ENCODE results near the gene ZIC4.

The ZIC4 gene

DNA sequence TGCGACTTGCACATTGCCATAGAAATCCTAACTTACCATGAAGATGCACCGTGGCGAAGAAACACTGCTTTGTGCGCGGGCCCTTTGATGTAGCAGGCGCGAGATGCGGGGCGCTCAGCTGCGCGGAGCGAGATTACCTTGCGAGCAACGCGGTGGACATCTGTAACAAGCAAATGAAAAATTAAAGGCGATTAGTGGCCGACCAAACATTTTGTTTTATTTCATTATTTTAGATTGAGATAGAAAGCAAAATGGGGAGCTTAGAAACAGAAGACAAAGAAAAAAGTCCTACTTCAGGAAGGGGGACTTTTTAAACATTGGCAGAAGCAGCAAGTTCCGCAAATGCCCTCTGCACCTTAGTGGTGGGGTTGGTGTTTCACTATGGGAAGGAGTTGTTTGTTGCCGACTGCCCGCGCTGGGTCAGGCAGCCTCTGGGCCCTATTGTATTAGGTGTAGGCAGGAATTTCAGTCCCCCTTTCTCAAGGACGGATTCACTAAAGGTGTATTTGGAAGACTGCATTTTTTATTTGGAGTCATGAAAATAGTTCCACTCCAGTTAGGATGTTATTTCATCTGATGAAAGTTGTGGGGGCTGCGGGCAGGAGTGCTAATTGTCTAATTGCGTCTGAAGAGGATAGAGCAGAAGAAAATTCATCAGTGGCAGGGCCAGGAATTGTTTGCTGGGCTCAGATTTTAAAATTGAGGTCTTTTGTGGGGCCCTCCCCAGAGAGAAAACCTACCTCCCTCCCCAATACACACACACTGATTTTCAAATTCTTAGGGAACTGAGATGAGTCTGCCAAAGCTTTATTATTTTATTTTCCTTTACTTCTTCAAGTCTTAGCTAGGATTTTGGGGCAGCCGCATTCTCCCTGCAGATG is 17.4 kb downstream of the ZIC4 start:
- Histone ChIP-seq H3K27ac (ENCODE audit: insufficient read depth in 1 of 2, low read depth in 1 of 2, low read length in 2 of 2, poor library complexity in 1 of 2, severe bottlenecking in 2 of 2) (no peak overlapping the region), H3K4me1 (ENCODE audit: control extremely low read depth in 1 of 4, control insufficient read depth in 4 of 4, insufficient read depth in 4 of 4, low read length in 3 of 4) (peaks cover 0 to 15% (median 7%) of the 10 kb centered on the region in 4 experiments), H3K36me3 (ENCODE audit: control insufficient read depth in 4 of 4, insufficient read depth in 4 of 4, low read length in 3 of 4) (no peaks in the 10 kb centered on the region), H3K27me3 (replicated peaks in 2 of 5; ENCODE audit: control insufficient read depth in 4 of 5, insufficient read depth in 5 of 5, low read length in 4 of 5) (peaks cover 21 to 100% (median 68%) of the 10 kb centered on the region in 5 experiments), H3K4me3 (ENCODE audit: control insufficient read depth in 1 of 7, extremely low read depth in 1 of 7, insufficient read depth in 4 of 7, low read depth in 2 of 7, low read length in 6 of 7) (no peak overlapping the region), H3K9me3 (ENCODE audit: control extremely low read depth in 1 of 5, control insufficient read depth in 4 of 5, insufficient read depth in 2 of 5, low read depth in 1 of 5, low read length in 4 of 5) (peaks cover 0 to 44% (median 28%) of the 10 kb centered on the region in 5 experiments)
- peak in 1 of 3 donors; percentile 40 for DNase-seq
- ChIA-PET POLR2A (no interaction called here), CTCF (no interaction called here)
- WGBS (ENCODE audit: insufficient coverage) = 12% methylated on average over 23 of the region's 25 CpGs

GRCh38 chr3:147387885-147388699 is 18.3 kb downstream of the ZIC4 start:
- Histone ChIP-seq H3K4me1 (ENCODE audit: control extremely low read depth in 1 of 4, control insufficient read depth in 4 of 4, insufficient read depth in 4 of 4, low read length in 3 of 4) (peaks cover 0 to 8% (median 3%) of the 10 kb centered on the region in 4 experiments), H3K4me3 (ENCODE audit: control insufficient read depth in 1 of 7, extremely low read depth in 1 of 7, insufficient read depth in 4 of 7, low read depth in 2 of 7, low read length in 6 of 7) (no peak overlapping the region), H3K9me3 (ENCODE audit: control extremely low read depth in 1 of 5, control insufficient read depth in 4 of 5, insufficient read depth in 2 of 5, low read depth in 1 of 5, low read length in 4 of 5) (peaks cover 0 to 44% (median 28%) of the 10 kb centered on the region in 5 experiments), H3K27me3 (replicated peaks in 2 of 5; ENCODE audit: control insufficient read depth in 4 of 5, insufficient read depth in 5 of 5, low read length in 4 of 5) (peaks cover 28 to 100% (median 69%) of the 10 kb centered on the region in 5 experiments), H3K27ac (ENCODE audit: insufficient read depth in 1 of 2, low read depth in 1 of 2, low read length in 2 of 2, poor library complexity in 1 of 2, severe bottlenecking in 2 of 2) (no peak overlapping the region), H3K36me3 (ENCODE audit: control insufficient read depth in 4 of 4, insufficient read depth in 4 of 4, low read length in 3 of 4) (no peaks in the 10 kb centered on the region)
- no peak for DNase-seq
- ChIA-PET POLR2A (no interaction called here), CTCF (no interaction called here)
- 6% methylated on average over 11 of the region's 36 CpGs for WGBS (ENCODE audit: insufficient coverage)

GRCh38 chr3:147387291-147387884 is 19.0 kb downstream of the ZIC4 start:
- POLR2A ChIA-PET = no interaction called here
- Histone ChIP-seq H3K9me3 (ENCODE audit: control extremely low read depth in 1 of 5, control insufficient read depth in 4 of 5, insufficient read depth in 2 of 5, low read depth in 1 of 5, low read length in 4 of 5) (peaks cover 0 to 41% (median 28%) of the 10 kb centered on the region in 5 experiments), H3K27me3 (replicated peaks in 2 of 5; ENCODE audit: control insufficient read depth in 4 of 5, insufficient read depth in 5 of 5, low read length in 4 of 5) (peaks cover 31 to 100% (median 65%) of the 10 kb centered on the region in 5 experiments), H3K27ac (ENCODE audit: insufficient read depth in 1 of 2, low read depth in 1 of 2, low read length in 2 of 2, poor library complexity in 1 of 2, severe bottlenecking in 2 of 2) (no peak overlapping the region), H3K4me3 (ENCODE audit: control insufficient read depth in 1 of 7, extremely low read depth in 1 of 7, insufficient read depth in 4 of 7, low read depth in 2 of 7, low read length in 6 of 7) (no peak overlapping the region), H3K36me3 (ENCODE audit: control insufficient read depth in 4 of 4, insufficient read depth in 4 of 4, low read length in 3 of 4) (no peaks in the 10 kb centered on the region), H3K4me1 (ENCODE audit: control extremely low read depth in 1 of 4, control insufficient read depth in 4 of 4, insufficient read depth in 4 of 4, low read length in 3 of 4) (peaks cover 0 to 5% (median 2%) of the 10 kb centered on the region in 4 experiments)
- WGBS (ENCODE audit: insufficient coverage) = 0% methylated on average over 8 of the region's 10 CpGs
- CTCF ChIA-PET = no interaction called here
- no peak for DNase-seq

DNA sequence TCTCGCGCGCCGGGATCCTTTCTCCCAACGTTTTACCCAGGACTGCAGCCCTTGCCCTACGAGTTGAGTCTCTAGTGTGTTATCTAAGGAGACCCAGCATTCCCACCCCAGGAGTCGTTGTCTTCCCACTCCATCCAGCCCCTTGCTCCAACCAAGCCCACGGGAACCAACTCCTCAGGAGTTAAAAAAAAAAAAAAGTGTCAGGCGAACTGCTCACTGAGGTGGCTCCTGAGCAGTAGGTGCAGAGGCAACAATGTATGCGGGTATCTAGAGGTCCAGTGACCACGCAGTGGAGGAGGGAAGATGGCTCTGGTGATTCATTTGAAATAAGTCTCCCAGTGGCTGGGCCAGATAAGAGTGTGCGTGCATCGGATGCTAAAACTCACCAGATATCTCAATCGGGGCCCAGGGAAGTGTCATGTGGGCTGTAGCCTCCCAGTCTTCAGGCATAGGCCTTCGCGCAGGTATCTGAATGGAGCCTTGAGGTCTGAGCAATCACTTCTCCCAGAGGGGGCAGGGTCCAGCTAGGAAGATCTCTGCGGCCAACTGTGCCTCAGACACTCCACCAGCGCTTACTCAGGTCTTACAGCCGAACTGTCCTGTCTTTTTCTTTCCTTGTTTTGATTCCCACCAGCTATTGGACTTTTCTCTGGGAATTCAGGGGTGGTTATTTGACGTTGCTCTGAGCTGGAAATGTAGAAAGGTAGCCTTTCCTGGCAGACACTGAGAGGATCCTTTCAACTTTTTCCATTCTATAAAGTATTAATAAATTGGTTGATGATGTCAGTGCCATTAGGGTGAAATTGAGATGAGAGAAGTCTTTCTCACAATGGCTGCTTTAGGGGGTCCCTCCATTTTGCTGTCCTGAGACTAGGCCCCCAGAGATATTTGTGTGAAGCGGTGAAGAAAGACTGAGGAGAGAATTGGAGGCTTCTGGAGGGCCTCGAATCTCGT is 21.0 kb downstream of the ZIC4 start:
- no peaks in the 10 kb centered on the region for H3K4me1 ChIP-seq (ENCODE audit: control extremely low read depth in 1 of 4, control insufficient read depth in 4 of 4, insufficient read depth in 4 of 4, low read length in 3 of 4)
- no peak overlapping the region for H3K27ac ChIP-seq (ENCODE audit: insufficient read depth in 1 of 2, low read depth in 1 of 2, low read length in 2 of 2, poor library complexity in 1 of 2, severe bottlenecking in 2 of 2)
- no peak overlapping the region for H3K4me3 ChIP-seq (ENCODE audit: control insufficient read depth in 1 of 7, extremely low read depth in 1 of 7, insufficient read depth in 4 of 7, low read depth in 2 of 7, low read length in 6 of 7)
- peaks cover 0 to 24% (median 15%) of the 10 kb centered on the region in 5 experiments for H3K9me3 ChIP-seq (ENCODE audit: control extremely low read depth in 1 of 5, control insufficient read depth in 4 of 5, insufficient read depth in 2 of 5, low read depth in 1 of 5, low read length in 4 of 5)
- no peak for DNase-seq
- CTCF ChIA-PET = no interaction called here
- H3K36me3 ChIP-seq (ENCODE audit: control insufficient read depth in 4 of 4, insufficient read depth in 4 of 4, low read length in 3 of 4) = no peaks in the 10 kb centered on the region
- 11% methylated on average over 19 of the region's 23 CpGs for WGBS (ENCODE audit: insufficient coverage)
- POLR2A ChIA-PET = no interaction called here
- peaks cover 38 to 98% (median 69%) of the 10 kb centered on the region in 5 experiments for H3K27me3 ChIP-seq (replicated peaks in 2 of 5; ENCODE audit: control insufficient read depth in 4 of 5, insufficient read depth in 5 of 5, low read length in 4 of 5)

- Histone ChIP-seq H3K27me3 (replicated peaks in 2 of 5; ENCODE audit: control insufficient read depth in 4 of 5, insufficient read depth in 5 of 5, low read length in 4 of 5) (peaks cover 44 to 98% (median 75%) of the 10 kb centered on the region in 5 experiments), H3K4me1 (ENCODE audit: control extremely low read depth in 1 of 4, control insufficient read depth in 4 of 4, insufficient read depth in 4 of 4, low read length in 3 of 4) (no peaks in the 10 kb centered on the region), H3K27ac (ENCODE audit: insufficient read depth in 1 of 2, low read depth in 1 of 2, low read length in 2 of 2, poor library complexity in 1 of 2, severe bottlenecking in 2 of 2) (no peak overlapping the region), H3K9me3 (ENCODE audit: control extremely low read depth in 1 of 5, control insufficient read depth in 4 of 5, insufficient read depth in 2 of 5, low read depth in 1 of 5, low read length in 4 of 5) (peaks cover 0 to 21% (median 12%) of the 10 kb centered on the region in 5 experiments), H3K4me3 (ENCODE audit: control insufficient read depth in 1 of 7, extremely low read depth in 1 of 7, insufficient read depth in 4 of 7, low read depth in 2 of 7, low read length in 6 of 7) (no peak overlapping the region), H3K36me3 (ENCODE audit: control insufficient read depth in 4 of 4, insufficient read depth in 4 of 4, low read length in 3 of 4) (no peaks in the 10 kb centered on the region)
- ChIA-PET POLR2A (no interaction called here), CTCF (interaction anchor here (0.8 kb wide), 1 partner anchor 1564 kb away, joined by 3 read pairs; no protein-coding TSS in a partner anchor)
- 9% methylated on average over 20 of the region's 27 CpGs for WGBS (ENCODE audit: insufficient coverage)
- DNase-seq = no peak
Observed at GRCh38 chr3:147384210-147385058, 21.9 kb downstream of the ZIC4 start.

DNA sequence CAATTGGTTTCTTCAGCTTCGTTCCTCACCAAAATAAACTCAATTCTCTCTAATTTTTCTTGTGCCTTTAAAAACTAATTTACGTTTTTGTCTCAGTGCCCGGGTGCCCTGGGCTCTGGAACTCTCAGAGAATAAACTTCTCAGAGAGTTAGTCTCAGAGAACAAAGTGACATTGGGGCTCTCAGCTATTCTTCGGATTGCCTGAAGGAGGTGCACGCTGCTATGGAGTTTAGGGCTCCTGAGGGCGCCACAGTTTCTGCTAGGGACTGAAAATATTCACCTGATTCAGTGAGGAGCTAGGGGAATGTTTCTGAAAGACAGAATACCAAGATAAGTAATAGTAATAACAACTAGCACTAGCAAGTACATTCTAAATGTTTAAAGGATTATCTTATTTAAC is 22.7 kb downstream of the ZIC4 start:
- no peaks in the 10 kb centered on the region for H3K4me1 ChIP-seq (ENCODE audit: control extremely low read depth in 1 of 4, control insufficient read depth in 4 of 4, insufficient read depth in 4 of 4, low read length in 3 of 4)
- H3K27me3 ChIP-seq (replicated peaks in 2 of 5; ENCODE audit: control insufficient read depth in 4 of 5, insufficient read depth in 5 of 5, low read length in 4 of 5) = peaks cover 49 to 98% (median 77%) of the 10 kb centered on the region in 5 experiments
- H3K27ac ChIP-seq (ENCODE audit: insufficient read depth in 1 of 2, low read depth in 1 of 2, low read length in 2 of 2, poor library complexity in 1 of 2, severe bottlenecking in 2 of 2) = no peak overlapping the region
- no peak for DNase-seq
- H3K4me3 ChIP-seq (ENCODE audit: control insufficient read depth in 1 of 7, extremely low read depth in 1 of 7, insufficient read depth in 4 of 7, low read depth in 2 of 7, low read length in 6 of 7) = no peak overlapping the region
- H3K36me3 ChIP-seq (ENCODE audit: control insufficient read depth in 4 of 4, insufficient read depth in 4 of 4, low read length in 3 of 4) = no peaks in the 10 kb centered on the region
- ChIA-PET CTCF (no interaction called here), POLR2A (interaction anchor here (0.5 kb wide), 1 partner anchor 1534 kb away, joined by 3 read pairs; no protein-coding TSS in a partner anchor)
- WGBS (ENCODE audit: insufficient coverage) = 9% methylated on average over 3 of the region's 6 CpGs
- peaks cover 0 to 17% (median 6%) of the 10 kb centered on the region in 5 experiments for H3K9me3 ChIP-seq (ENCODE audit: control extremely low read depth in 1 of 5, control insufficient read depth in 4 of 5, insufficient read depth in 2 of 5, low read depth in 1 of 5, low read length in 4 of 5)

Data from common myeloid progenitor, CD34-positive (primary cell).